SW480 (cell line): Measurements from ENCODE around the gene SOX18.
"Not testable (repeated sequence)": the region's sequence is repeated elsewhere in the genome, so short reads cannot be mapped to it uniquely, and the experiment has no call there.

ENCODE experiments used
- DNase-seq: peaks from one replicate; pipeline ENCODE4 v3.0.0-alpha.2; 2016; ENCODE audit warnings: low spot score

SOX18 gene

GRCh38 chr20:64022671-64023360, 26.6 kb downstream of the SOX18 start:
- no peak for DNase-seq

GRCh38 chr20:64021124-64021975, 28.1 kb downstream of the SOX18 start:
- DNase-seq = no peak

- no peak for DNase-seq
These were observed 33.8 kb downstream of the SOX18 start for GRCh38 chr20:64015635-64016034.

GRCh38 chr20:64012385-64013154, 36.9 kb downstream of the SOX18 start:
- not testable (repeated sequence) for DNase-seq

- no peak for DNase-seq
These were observed 38.1 kb downstream of the SOX18 start for GRCh38 chr20:64011366-64011779.

GRCh38 chr20:64010711-64011237, 38.7 kb downstream of the SOX18 start:
- no peak for DNase-seq

- no peak for DNase-seq
These were observed 39.5 kb downstream of the SOX18 start for GRCh38 chr20:64009811-64010387.

- no peak for DNase-seq
These were observed 42.5 kb downstream of the SOX18 start for GRCh38 chr20:64006902-64007301.

GRCh38 chr20:64006490-64006889, 42.9 kb downstream of the SOX18 start:
- DNase-seq = no peak

GRCh38 chr20:64005394-64005793, 44.0 kb downstream of the SOX18 start:
- DNase-seq = no peak

GRCh38 chr20:64003960-64004725, 45.3 kb downstream of the SOX18 start:
- peak; percentile 54 for DNase-seq

- DNase-seq = peak; percentile 76
These were observed 47.8 kb downstream of the SOX18 start for GRCh38 chr20:64001607-64002011.

GRCh38 chr20:64000906-64001305, 48.5 kb downstream of the SOX18 start:
- no peak for DNase-seq
